Panc1 (cell line): ENCODE data around the gene ZSCAN2.

ENCODE experiments used
- POLR2AphosphoS5 ChIP-seq: IDR thresholded peaks from 2 replicates; pipeline ENCODE4 v1.6.1; 2012; ENCODE audit warnings: mild to moderate bottlenecking, low read depth, low read length, moderate library complexity
- SIN3A ChIP-seq: IDR thresholded peaks from 2 replicates; pipeline ENCODE4 v1.6.1; 2012; ENCODE audit warnings: low read depth, mild to moderate bottlenecking, low read length, moderate library complexity, borderline replicate concordance; ENCODE audit not compliant: insufficient read depth
- TF ChIP-seq, protein P1 (sequence below): fragments of 450-650 bp; IDR thresholded peaks from 2 replicates; pipeline ENCODE4 v1.5.1; 2017; ENCODE audit warnings: mild to moderate bottlenecking
- TF ChIP-seq, protein P2 (sequence below), 2 experiments: IDR thresholded peaks; 2 replicates each; pipeline ENCODE4 v1.6.1; 2011 to 2012; ENCODE audit warnings: low read depth in 2 of 2, control low read depth in 1 of 2, low read length in 1 of 2, mild to moderate bottlenecking in 1 of 2, moderate library complexity in 1 of 2; ENCODE audit not compliant: insufficient read depth in 1 of 2

DNA sequence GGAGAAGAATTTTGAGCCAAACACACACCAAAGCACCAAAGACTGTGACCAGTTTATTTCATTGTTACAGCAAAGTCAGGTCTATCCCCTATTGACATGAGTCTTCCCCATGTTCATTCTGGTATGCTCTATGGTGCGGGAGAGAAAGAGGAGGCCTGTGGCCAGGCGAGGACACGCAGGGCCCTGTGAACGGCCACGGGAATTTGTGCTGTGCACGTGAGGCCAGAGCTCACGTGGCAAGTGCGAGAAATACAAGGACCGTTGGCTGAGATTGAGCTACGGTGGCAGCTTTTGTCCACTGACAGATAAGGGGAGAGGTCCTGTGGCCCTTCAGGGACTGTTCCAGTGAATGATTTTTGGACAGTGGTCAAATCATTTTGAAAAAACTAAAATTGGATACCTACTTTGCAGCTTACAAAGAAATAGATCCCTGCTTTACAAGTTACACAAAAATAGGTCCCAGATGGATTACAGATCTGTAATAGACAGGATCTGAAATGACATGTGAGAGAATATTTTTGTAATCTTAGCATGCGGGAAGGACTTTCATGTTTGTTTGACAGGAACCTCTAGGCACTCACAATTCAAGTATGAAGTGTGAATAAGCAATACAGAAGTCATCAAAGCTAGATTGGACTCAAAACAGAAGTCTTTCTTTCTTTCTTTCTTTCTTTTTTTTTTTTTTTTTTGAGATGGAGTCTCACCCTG lies 9.2 kb downstream of the ZSCAN2 start:
- TF ChIP-seq, protein P1, sequence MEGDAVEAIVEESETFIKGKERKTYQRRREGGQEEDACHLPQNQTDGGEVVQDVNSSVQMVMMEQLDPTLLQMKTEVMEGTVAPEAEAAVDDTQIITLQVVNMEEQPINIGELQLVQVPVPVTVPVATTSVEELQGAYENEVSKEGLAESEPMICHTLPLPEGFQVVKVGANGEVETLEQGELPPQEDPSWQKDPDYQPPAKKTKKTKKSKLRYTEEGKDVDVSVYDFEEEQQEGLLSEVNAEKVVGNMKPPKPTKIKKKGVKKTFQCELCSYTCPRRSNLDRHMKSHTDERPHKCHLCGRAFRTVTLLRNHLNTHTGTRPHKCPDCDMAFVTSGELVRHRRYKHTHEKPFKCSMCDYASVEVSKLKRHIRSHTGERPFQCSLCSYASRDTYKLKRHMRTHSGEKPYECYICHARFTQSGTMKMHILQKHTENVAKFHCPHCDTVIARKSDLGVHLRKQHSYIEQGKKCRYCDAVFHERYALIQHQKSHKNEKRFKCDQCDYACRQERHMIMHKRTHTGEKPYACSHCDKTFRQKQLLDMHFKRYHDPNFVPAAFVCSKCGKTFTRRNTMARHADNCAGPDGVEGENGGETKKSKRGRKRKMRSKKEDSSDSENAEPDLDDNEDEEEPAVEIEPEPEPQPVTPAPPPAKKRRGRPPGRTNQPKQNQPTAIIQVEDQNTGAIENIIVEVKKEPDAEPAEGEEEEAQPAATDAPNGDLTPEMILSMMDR, result no peak
- TF ChIP-seq, protein P2, sequence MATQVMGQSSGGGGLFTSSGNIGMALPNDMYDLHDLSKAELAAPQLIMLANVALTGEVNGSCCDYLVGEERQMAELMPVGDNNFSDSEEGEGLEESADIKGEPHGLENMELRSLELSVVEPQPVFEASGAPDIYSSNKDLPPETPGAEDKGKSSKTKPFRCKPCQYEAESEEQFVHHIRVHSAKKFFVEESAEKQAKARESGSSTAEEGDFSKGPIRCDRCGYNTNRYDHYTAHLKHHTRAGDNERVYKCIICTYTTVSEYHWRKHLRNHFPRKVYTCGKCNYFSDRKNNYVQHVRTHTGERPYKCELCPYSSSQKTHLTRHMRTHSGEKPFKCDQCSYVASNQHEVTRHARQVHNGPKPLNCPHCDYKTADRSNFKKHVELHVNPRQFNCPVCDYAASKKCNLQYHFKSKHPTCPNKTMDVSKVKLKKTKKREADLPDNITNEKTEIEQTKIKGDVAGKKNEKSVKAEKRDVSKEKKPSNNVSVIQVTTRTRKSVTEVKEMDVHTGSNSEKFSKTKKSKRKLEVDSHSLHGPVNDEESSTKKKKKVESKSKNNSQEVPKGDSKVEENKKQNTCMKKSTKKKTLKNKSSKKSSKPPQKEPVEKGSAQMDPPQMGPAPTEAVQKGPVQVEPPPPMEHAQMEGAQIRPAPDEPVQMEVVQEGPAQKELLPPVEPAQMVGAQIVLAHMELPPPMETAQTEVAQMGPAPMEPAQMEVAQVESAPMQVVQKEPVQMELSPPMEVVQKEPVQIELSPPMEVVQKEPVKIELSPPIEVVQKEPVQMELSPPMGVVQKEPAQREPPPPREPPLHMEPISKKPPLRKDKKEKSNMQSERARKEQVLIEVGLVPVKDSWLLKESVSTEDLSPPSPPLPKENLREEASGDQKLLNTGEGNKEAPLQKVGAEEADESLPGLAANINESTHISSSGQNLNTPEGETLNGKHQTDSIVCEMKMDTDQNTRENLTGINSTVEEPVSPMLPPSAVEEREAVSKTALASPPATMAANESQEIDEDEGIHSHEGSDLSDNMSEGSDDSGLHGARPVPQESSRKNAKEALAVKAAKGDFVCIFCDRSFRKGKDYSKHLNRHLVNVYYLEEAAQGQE (IDR thresholded peaks at IDR 0.05; ENCODE audit: insufficient read depth in 1 of 2, low read depth in 2 of 2, low read length in 1 of 2), result no peak
- TF ChIP-seq POLR2AphosphoS5, result no peak
- TF ChIP-seq SIN3A, result no peak
